Fibroblast of lung (primary cell): ENCODE data around the gene TRIM47. TPM values are rescaled to one million over a fixed set of nuclear protein-coding genes. Genes with fewer than 3 reads are reported as not detected.
"Not testable (repeated sequence)": the region's sequence is repeated elsewhere in the genome, so short reads cannot be mapped to it uniquely, and the experiment has no call there.

ENCODE experiments used
- DNase-seq, 2 donors: peaks; one replicate each; pipeline versions ENCODE4 v3.0.0 to v3.0.0-alpha.2; 2010; ENCODE audit warnings: low read depth in 2 of 2
- H2AFZ ChIP-seq: 2 replicates; pipeline ENCODE4 v1.5.1; 2012; ENCODE audit warnings: low read length, control low read depth, inconsistent platforms
- H3K27ac ChIP-seq: 2 replicates; pipeline ENCODE4 v1.5.1; 2011; ENCODE audit warnings: low read length, control low read depth; ENCODE audit not compliant: insufficient read depth
- H3K27me3 ChIP-seq: 2 replicates; pipeline ENCODE4 v1.5.1; 2011; ENCODE audit warnings: mild to moderate bottlenecking, low read length; ENCODE audit not compliant: control insufficient read depth, insufficient read depth
- H3K36me3 ChIP-seq: 2 replicates; pipeline ENCODE4 v1.5.1; 2011; ENCODE audit warnings: low read length; ENCODE audit not compliant: control insufficient read depth, insufficient read depth
- H3K4me1 ChIP-seq: 2 replicates; pipeline ENCODE4 v1.5.1; 2011; ENCODE audit warnings: low read length; ENCODE audit not compliant: control insufficient read depth, insufficient read depth; ENCODE audit errors: extremely low read depth
- H3K4me2 ChIP-seq: 2 replicates; pipeline ENCODE4 v1.5.1; 2011; ENCODE audit warnings: low read length, control low read depth; ENCODE audit not compliant: insufficient read depth; ENCODE audit errors: extremely low read depth
- H3K4me3 ChIP-seq, 4 experiments: fragments of 200-600 bp in 1 of 4; sonication (generic) in 1 of 4; replicated peaks in 1 of 4; 2 replicates each; pipeline ENCODE4 v1.5.1; 2011 to 2016; ENCODE audit warnings: low read length in 4 of 4, low read depth in 3 of 4, mild to moderate bottlenecking in 3 of 4, control low read depth in 2 of 4, inconsistent platforms in 1 of 4, mixed read lengths in 1 of 4; ENCODE audit not compliant: insufficient read depth in 1 of 4; ENCODE audit errors: control extremely low read depth in 1 of 4
- H3K79me2 ChIP-seq: 2 replicates; pipeline ENCODE4 v1.5.1; 2012; ENCODE audit warnings: mild to moderate bottlenecking, low read length, inconsistent platforms; ENCODE audit not compliant: control insufficient read depth, insufficient read depth
- H3K9ac ChIP-seq: 2 replicates; pipeline ENCODE4 v1.5.1; 2011; ENCODE audit warnings: mild to moderate bottlenecking, low read length, control low read depth; ENCODE audit not compliant: insufficient read depth
- H3K9me3 ChIP-seq: 2 replicates; pipeline ENCODE4 v1.5.1; 2012; ENCODE audit warnings: low read depth, low read length; ENCODE audit not compliant: control insufficient read depth, insufficient read depth
- H4K20me1 ChIP-seq: 2 replicates; pipeline ENCODE4 v1.5.1; 2011; ENCODE audit warnings: low read length; ENCODE audit not compliant: control insufficient read depth, insufficient read depth; ENCODE audit errors: extremely low read depth
- EZH2 ChIP-seq: IDR thresholded peaks from 2 replicates; pipeline ENCODE4 v1.5.1; 2012; ENCODE audit warnings: low read length, control low read depth, mild to moderate bottlenecking; ENCODE audit errors: missing control alignments
- polyA plus RNA-seq, 2 donors: library from polyadenylated mRNA; depleted of rRNA in 1 of 2; stranded (reverse) in 1 of 2; unstranded in 1 of 2; fragments of >200 nt; gene quantifications; 2 replicates each; pipeline ENCODE4 v1.2.1, GENCODE V29; 2011 to 2012; ENCODE audit warnings: missing spikeins in 1 of 2
- total RNA-seq: library from RNA; depleted of rRNA; stranded (reverse); fragments of >200 nt; gene quantifications from 2 replicates; pipeline ENCODE4 v1.2.1, GENCODE V29; 2014
- TF ChIP-seq, protein P1 (sequence below), 2 donors: IDR thresholded peaks in 1 of 2; conservative IDR thresholded peaks in 1 of 2; 1 replicate in 1 of 2; 2 replicates in 1 of 2; pipeline ENCODE4 v1.5.1; 2011 to 2012; ENCODE audit warnings: low read length in 2 of 2, control low read depth in 1 of 2, inconsistent platforms in 1 of 2, low read depth in 1 of 2, mild to moderate bottlenecking in 1 of 2

Gene TRIM47
- total and polyA plus RNA-seq, 2 donors (not counting 1 experiment from before 2014, with no cell fraction given) = 2.2 to 16.0 TPM

DNA sequence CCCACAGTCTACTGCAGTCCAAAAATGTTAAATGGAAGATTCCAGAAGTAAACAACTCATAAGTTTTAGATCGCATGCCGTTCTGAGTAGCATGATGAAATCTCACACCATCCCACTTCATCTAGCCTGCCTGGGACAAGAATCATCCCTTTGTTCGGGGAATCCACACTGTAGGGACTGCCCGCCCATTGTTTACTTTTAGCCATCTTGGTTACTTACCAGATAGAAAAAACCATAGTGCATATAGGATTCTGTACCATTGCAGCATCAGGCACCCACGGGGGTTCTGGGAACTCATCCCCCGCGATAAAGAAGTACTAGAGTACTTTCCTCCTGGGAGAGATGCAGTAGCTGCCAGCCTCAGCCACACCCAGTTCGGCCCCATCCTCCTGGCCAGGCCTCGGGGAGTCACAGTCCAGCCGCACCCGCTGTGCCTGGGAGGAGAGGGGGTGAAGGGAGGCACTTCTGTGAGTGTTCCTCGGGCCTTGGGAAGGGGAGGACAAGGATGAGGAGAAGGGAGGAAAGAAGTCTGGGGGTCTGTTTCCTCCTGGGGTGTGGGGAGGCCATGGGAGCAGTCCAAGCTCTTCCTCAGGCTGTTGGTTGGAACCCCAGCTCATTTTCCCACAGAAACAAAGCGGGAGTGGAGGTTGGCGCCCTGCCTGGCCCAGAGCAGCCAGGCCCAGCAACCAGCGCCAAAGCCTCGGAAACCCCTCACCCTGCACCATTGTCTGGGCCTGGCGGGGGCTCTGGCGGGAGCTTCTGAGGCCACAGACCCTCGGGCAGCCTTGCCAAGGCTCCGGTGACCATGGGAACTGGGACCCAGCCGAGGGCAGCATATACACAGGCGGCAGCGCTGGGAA is 8.9 kb downstream of the TRIM47 start:
- H3K4me3 ChIP-seq = peak overlapping the region in 3 of 4 experiments; percentile 3 to 32 (median 4)
- TF ChIP-seq EZH2 = no peak
- TF ChIP-seq, protein P1, sequence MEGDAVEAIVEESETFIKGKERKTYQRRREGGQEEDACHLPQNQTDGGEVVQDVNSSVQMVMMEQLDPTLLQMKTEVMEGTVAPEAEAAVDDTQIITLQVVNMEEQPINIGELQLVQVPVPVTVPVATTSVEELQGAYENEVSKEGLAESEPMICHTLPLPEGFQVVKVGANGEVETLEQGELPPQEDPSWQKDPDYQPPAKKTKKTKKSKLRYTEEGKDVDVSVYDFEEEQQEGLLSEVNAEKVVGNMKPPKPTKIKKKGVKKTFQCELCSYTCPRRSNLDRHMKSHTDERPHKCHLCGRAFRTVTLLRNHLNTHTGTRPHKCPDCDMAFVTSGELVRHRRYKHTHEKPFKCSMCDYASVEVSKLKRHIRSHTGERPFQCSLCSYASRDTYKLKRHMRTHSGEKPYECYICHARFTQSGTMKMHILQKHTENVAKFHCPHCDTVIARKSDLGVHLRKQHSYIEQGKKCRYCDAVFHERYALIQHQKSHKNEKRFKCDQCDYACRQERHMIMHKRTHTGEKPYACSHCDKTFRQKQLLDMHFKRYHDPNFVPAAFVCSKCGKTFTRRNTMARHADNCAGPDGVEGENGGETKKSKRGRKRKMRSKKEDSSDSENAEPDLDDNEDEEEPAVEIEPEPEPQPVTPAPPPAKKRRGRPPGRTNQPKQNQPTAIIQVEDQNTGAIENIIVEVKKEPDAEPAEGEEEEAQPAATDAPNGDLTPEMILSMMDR (conservative IDR thresholded peaks at IDR 0.05 in 1 of 2, IDR thresholded peaks at IDR 0.05 in 1 of 2; ENCODE audit: low read depth in 1 of 2, low read length in 2 of 2) = no peak
- no peaks in the 10 kb centered on the region for H3K27me3 ChIP-seq
- H3K9me3 ChIP-seq = no peaks in the 10 kb centered on the region
- H4K20me1 ChIP-seq = no peaks in the 10 kb centered on the region
- H3K79me2 ChIP-seq = no peaks in the 10 kb centered on the region
- no peaks in the 10 kb centered on the region for H3K36me3 ChIP-seq
- peaks cover 16% of the 10 kb centered on the region for H3K4me1 ChIP-seq
- peak overlapping the region; percentile 74 for H2AFZ ChIP-seq
- peak overlapping the region; percentile 48 for H3K9ac ChIP-seq
- peak overlapping the region; percentile 88 for H3K27ac ChIP-seq
- H3K4me2 ChIP-seq = peak overlapping the region; percentile 77
- peak; percentile 40 to 83 for DNase-seq

DNA sequence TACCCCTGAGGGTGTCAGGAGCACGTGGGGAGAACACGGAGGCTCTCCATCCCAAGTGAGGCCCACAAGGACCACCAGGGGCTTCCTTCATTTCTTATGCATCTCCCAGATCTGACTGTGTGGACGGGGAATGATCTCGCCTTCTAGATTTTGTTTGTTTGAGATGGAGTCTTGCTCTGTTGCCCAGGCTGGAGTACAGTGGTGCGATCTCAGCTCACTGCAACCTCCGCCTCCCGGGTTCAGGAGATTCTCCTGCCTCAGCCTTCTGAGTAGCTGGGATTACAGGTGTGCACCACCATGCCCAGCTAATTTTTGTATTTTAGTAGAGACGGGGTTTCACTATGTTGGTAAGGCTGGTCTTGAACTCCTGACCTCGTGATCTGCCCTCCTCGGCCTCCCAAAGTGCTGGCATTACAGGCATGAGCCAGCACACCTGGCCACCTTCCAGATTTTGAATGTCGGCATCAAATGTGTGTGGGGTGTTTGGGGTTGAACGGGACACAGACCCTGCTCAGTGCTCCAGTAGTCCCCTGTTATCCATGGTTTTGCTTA is 9.6 kb downstream of the TRIM47 start:
- not testable (repeated sequence) for H3K9ac ChIP-seq, H3K27me3 ChIP-seq, H3K79me2 ChIP-seq, H3K4me3 ChIP-seq, H3K9me3 ChIP-seq, H3K36me3 ChIP-seq, H4K20me1 ChIP-seq, DNase-seq
- H3K4me2 ChIP-seq = peak overlapping the region; percentile 77
- H3K27ac ChIP-seq = peak overlapping the region; percentile 88
- peak overlapping the region; percentile 6 for H2AFZ ChIP-seq
- H3K4me1 ChIP-seq = peaks cover 19% of the 10 kb centered on the region

DNA sequence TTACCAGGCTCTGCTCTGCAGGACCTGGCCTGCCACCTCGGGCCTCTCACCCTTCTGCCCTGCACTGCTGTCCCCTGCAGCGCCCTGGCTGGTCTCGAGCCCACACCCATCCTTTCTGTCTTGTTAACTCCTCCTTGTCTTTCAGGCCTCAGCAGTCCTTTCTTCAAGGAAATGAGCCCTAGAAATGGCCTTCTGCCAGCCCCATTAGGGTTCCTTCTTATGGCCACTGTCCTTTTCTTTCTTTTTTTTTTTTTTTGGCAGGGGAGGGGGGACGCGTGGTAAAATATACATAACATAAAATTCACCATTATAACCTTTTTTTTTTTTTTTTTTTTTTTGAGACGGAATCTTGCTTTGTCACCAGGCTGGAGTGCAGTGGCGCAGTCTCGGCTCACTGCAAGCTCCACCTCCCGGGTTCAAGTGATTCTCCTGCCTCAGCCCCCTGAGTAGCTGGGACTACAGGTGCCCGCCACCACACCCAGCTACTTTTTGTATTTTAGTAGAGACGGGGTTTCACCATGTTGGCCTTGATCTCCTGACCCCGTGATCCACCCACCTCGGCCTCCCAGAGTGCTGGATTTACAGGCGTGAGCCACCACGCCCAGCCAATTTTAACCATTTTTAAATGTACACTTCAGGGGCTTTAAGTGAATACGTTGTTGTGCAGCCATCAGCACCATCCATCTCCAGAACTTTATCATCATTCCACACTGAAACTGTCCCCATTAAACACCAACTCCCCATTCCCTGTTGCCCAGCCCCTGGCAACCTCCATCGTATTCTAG is 12.8 kb downstream of the TRIM47 start:
- H3K36me3 ChIP-seq, H3K4me3 ChIP-seq, H3K9me3 ChIP-seq, H3K27ac ChIP-seq, H3K9ac ChIP-seq, H4K20me1 ChIP-seq, H3K4me2 ChIP-seq, H3K79me2 ChIP-seq, H2AFZ ChIP-seq, H3K27me3 ChIP-seq, DNase-seq: not testable (repeated sequence)
- H3K4me1 ChIP-seq = peaks cover 10% of the 10 kb centered on the region

DNA sequence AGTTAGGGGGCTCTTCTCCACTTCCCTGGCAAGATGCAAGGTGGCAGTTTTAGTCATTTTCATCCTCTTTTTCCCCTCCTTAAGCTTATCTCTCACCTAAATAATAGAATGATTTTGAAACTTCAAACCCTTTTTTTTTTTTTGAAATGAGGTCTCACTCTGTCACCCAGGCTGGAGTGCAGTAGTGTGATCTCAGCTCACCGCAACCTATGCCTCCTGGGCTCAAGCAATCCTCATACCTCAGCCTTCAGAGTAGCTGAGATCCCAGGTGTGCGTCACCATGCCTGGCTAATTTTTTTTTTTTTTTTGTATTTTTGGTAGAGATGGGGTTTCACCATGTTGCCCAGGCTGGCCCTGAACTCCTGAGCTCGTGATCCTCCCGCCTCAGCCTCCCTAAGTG is 13.5 kb downstream of the TRIM47 start:
- DNase-seq, H3K4me2 ChIP-seq, H2AFZ ChIP-seq, H4K20me1 ChIP-seq, H3K9me3 ChIP-seq, H3K4me3 ChIP-seq, H3K9ac ChIP-seq, H3K27me3 ChIP-seq, H3K79me2 ChIP-seq, H3K36me3 ChIP-seq: not testable (repeated sequence)
- peak overlapping the region; percentile 15 for H3K27ac ChIP-seq
- H3K4me1 ChIP-seq = peaks cover 10% of the 10 kb centered on the region
